Measurements from ENCODE around the gene KMT2D.

DNA sequence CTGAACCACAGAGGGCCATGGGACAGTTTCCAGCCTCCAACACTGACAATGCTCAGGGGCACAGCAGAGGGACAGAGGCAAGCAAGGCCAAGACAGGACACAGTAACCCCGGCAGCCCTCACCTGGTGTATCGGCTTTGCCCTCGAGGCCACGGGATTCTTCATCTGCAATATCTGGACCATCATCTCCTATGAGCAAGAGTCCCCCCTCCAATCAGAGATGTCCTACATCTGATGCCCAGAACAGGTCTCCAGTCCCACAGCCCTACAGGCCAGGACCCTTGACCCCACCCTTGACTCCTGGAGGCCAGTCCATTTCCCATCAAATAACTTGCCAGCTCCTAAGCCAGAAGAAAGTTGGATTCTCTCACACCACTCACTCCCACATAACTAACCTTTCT, 17.4 kb downstream of the KMT2D start:
- no peak for TF ChIP-seq CTCF (IDR thresholded peaks at IDR 0.05)
- no peak for TF ChIP-seq POLR2A (IDR thresholded peaks at IDR 0.05)
